Sigmoid colon (tissue), 4 donors: Measurements from ENCODE around the gene TLR10.

Experiments used
- CTCF ChIP-seq, 4 experiments: fragments of 450-650 bp in 3 of 4; fragments of 200-600 bp in 1 of 4; IDR thresholded peaks; one replicate each; pipeline ENCODE4 v1.5.1; 2016 to 2019; ENCODE audit warnings: antibody characterized with exemption in 4 of 4, mild to moderate bottlenecking in 3 of 4, moderate library complexity in 2 of 4
- EP300 ChIP-seq, 4 donors: sonication (generic); formaldehyde crosslinking; IDR thresholded peaks; one replicate each; pipeline ENCODE4 v1.6.1; 2017; ENCODE audit warnings: antibody characterized with exemption in 4 of 4
- POLR2A ChIP-seq, 2 donors: fragments of 450-650 bp; IDR thresholded peaks; one replicate each; pipeline ENCODE4 v1.6.1; 2016; ENCODE audit warnings: antibody characterized with exemption in 2 of 2, mild to moderate bottlenecking in 2 of 2, moderate library complexity in 2 of 2
- POLR2AphosphoS5 ChIP-seq, 4 donors: sonication (generic); formaldehyde crosslinking; IDR thresholded peaks; one replicate each; pipeline ENCODE4 v1.6.1; 2017; ENCODE audit warnings: antibody characterized with exemption in 4 of 4

DNA sequence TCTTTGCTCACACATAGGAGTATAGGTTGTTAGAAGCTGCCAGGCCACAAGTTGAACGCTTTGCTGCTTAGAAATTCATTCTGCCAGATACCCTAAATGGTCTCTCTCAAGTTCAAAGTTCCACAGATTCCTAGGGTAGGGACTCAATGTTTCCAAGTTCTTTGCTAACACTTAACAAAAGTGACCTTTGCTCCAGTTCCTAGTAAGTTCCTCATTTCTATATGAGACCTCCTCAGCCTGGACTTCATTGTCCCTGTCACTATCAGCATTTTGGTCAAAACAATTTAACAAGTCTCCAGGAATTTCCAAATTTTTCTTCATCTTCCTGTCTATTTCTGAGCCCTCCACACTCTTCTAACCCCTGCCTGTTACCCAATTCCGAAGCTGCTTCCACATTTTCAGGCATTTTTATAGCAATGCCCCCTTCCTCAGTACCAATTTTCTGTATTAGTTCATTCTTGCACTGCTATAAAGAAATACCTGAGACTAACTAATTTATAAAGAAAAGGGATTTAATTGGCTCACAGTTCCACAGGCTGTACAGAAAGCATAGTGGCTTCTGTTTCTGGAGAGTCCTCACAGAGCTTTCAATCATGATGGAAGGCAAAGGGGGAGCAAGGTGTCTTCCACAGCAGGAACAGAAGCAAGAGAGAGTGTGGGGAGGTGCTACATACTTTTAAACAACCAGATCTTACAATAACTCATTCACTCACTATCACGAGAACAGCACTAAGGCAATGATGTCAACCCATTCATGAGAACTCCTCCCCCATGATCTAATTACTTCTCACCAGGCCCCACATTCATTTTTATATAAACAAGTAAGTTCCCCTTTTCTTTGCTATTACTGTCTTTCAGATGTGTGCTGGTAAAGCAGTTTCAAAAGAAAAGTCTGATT, 33.3 kb upstream of the TLR10 start:
- TF ChIP-seq CTCF (IDR thresholded peaks at IDR 0.05), result no peak
- TF ChIP-seq POLR2AphosphoS5 (IDR thresholded peaks at IDR 0.05), result peak in 1 of 4 donors; percentile 24
- no peak for TF ChIP-seq POLR2A (IDR thresholded peaks at IDR 0.05)
- TF ChIP-seq EP300 (IDR thresholded peaks at IDR 0.05), result no peak
